NCI-H748 treated with DMSO at 0.1 percent for 48 hours (cell line): ENCODE measurements around the gene DUXA.
"Not testable (repeated sequence)": the region's sequence is repeated elsewhere in the genome, so short reads cannot be mapped to it uniquely, and the experiment has no call there.

Experiments used
- DNase-seq: peaks from one replicate; lab custom pipeline; 2025; lab: John Stamatoyannopoulos, UW

DUXA gene

DNA sequence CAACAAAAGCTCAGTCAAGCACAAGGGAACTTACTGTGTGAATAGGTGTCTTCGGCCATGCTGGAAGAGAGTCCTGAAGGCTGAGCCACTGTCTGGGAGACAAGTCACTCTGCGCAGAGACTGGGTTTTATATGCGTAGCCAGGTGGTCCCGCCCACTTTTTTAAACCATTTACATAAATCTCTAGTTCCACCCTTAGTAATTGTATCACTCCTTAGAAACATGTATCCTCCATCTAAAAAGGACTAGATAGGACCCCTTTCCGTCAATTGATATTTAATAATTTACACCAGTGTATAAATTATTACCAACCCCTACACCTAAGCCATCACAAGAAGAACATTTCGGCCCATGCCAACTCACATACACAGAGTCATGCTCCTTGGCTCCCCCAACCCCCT is at the start of gene DUXA:
Gene DUXA, minus strand, starts transcription at position 101 of the 400 bp plus-strand sequence. Its CDS starts 42 bp downstream, at position 59.
- DNase-seq = no peak

DNA sequence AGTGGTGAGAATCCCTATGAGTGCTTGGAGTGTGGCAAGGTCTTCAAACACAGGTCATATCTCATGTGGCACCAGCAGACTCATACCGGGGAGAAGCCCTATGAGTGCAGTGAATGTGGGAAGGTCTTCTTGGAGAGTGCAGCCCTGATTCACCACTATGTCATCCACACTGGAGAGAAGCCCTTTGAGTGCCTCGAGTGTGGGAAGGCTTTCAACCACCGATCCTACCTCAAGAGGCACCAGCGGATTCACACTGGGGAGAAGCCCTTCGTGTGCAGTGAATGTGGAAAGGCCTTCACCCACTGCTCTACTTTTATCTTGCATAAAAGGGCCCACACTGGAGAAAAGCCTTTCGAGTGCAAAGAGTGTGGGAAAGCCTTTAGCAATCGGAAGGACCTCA is 44.8 kb upstream of the DUXA start:
- no peak for DNase-seq

- no peak for DNase-seq
Observed at GRCh38 chr19:57210381-57210780, 43.1 kb upstream of the DUXA start.

DNA sequence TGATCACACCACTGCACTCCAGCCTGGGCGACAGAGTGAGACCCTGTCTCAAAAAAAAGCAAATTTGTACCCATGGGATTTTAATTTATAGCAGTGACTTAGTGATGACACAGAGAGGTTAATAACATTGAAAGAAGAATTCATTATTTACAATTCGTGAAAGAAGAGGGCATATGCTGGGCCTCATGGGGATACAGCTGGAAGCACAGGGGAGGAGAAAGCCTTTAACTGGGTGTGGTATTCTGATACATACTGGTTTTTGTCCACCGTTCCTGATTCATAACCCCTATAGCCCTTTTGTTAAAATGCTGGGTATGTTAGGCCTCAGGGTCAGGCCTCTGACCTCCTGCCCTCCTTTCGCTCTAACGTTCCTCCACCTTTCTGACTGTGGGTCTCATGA is 34.9 kb upstream of the DUXA start:
- no peak for DNase-seq

DNA sequence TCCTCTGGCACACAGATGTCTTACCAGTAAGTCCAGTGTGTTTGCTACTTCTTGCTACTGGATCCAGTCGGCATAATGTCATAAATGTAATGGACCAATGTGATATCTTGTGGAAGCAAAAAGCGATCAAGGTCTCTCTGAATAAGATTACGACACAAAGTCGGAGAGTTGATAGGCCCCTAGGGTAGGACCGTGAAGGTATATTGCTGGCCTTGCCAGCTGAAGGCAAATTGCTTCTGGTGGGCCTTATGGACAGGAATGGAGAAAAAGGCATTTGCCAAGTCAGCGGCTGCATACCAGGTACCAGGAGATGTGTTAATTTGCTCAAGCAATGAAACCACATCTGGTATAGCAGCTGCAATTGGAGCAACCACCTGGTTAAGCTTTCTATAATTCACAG is 30.6 kb upstream of the DUXA start:
- DNase-seq = not testable (repeated sequence)

DNA sequence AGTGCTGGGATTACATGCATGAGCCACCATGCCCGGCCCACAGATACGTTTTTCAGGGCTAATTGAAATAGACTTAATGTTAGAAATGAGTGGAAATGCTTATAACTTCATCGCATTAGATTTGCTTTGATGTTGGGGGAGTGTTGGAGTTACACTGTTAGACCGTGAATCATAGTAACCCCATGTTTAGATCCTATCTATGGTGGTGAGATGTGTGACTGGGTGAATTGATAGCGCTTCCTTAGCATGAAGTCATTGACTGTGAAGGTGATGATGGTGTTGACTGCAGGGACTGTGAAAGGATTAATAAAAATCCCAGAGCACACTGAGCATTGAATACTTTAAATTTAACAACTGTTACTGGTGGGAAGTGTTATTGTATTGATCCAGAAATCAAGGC is 25.7 kb upstream of the DUXA start:
- DNase-seq = no peak

- DNase-seq = no peak
Observed at GRCh38 chr19:57192077-57192420, 24.8 kb upstream of the DUXA start.

DNA sequence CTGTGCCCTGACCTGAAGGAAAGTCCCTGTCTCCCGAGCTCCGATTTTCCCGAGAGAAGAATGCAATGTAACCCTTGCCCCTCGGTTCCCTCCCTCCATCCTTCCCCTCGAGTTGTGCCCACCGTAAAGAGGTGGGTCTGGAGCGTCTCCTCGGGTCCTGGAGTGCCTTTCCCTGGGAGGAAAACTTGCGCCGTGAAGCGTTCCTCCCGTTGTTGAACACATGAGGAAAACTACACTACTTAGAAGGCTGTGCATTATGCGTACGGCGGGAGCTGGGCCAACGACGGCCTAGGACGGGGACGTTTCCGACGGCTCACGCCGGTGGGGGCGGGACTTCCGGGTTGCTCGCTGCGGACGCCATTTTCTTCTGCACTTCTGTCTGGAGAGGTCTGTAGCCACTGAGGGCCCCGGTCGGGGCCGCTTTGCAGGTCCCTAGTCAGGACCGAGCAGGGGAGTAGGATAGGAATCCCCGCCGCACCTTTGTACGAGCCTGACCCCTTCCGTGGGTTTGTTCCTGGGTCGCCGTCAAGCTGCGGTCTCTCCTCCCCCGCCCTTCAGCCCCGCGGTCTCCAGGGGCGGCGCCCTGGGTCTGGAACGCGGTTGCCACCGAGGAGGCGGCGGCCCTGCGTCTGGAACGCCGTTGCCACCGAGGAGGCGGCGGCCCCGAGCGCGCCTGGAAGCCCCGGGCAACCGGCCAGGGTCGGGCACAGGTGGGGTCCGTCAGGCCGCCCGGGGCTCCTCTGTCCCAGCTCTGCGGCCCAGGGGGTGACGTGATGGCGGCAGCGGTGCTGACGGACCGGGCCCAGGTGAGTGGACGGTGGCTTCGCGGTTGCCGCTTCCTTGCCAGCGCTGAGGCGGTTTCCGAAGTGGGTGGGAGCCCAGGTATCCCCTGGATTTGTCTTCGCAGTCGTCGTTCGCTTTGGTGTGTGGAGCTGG is 24.1 kb upstream of the DUXA start, which contains the start of gene ZNF264:
Gene ZNF264, plus strand, starts transcription at position 360 of the 936 bp plus-strand sequence. Its CDS starts 414 bp downstream, at position 774.
- peak; percentile 77 for DNase-seq

GRCh38 chr19:57190301-57190700 is 23.0 kb upstream of the DUXA start:
- DNase-seq = no peak

DNA sequence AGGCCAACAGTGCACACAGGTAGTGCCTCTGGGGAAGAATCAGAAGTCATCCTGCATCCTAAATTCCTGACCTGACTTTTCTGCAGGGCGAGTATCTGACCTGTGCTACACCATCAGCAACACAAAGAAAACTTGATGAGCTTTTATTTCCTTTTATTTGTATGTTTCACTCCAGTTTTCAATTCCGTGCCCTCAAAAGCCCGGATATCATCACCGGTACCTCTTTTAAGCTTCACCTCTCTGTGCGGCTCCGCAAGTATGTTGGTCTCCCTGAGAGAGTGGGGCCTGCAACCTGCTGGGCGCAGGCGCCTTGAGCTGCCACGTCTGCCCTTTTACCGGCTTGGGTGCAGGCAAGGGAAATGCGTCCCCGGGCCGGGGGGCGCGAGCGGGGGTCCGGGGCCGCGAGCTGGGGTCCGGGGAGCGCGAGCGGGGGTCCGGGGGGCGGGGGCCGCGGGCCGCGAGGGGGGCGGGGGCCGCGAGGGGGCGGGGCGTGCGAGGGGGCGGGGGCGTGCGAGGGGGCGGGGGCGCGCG is 4.3 kb upstream of the DUXA start:
- DNase-seq = peak; percentile 20

GRCh38 chr19:57165846-57166245 is 1.4 kb downstream of the DUXA start:
- DNase-seq = no peak

DNA sequence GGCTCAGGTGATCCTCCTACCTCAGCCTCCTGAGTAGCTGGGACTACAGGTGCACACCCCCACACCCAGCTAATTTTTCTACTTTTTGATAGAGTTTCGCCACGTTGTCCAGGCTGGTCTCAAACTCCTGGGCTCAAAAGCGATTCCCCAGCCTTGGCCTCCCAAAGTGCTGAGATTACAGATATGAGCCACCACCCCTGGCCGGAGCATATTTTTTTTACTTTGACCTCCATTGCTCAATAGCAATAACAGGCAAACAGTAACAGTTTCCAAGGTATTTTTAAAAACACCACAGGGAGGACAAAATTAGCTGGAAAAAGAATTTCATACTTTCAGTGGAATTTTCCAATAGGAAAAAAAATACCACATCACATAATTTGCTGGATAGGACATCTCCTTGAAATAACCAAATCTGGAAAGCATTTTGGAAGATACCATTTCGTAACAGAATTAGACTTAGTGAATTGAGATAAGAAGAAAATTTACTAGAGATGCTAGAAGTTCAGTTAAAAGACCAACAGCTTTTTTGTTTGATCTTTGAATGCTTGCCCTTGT is 5.2 kb downstream of the DUXA start:
- DNase-seq = no peak

DNA sequence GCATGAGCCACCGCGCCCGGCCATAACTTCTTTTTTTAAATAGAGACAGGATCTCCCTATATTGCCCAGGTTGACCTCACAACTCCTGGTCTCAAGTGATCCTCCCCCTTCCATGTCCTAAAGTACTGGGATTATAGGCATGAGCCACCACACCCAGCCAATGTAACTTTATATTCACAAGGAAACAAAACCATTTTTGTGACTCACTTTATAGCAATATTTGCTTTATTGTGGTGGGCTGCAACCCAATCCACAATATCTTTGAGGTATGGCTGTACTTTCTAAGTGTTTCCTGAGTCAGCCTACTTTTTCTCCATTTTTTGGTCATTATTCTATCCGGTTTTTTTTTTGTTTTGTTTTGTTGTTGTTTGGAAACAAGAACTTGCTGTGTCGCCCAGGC is 14.4 kb downstream of the DUXA start:
- DNase-seq = no peak

DNA sequence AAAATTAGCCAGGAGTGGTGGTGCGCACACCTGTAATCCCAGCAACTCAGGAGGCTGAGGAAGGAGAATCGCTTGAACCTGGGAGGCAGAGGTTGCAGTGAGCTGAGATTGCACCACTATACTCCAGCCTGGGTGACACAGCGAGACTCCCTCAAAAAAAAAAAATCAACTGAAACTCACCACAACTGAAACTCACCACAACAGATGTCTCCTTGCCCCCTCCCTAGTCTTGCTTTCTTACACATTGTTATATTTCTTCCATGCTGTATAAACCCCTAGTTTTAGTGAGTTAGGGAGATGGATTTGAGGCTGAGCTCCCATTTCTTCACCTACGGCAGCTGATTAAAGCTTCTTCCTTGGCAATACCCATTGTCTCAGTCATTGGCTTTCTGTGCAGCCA is 25.6 kb downstream of the DUXA start:
- DNase-seq = no peak

GRCh38 chr19:57135797-57136196 is 31.5 kb downstream of the DUXA start:
- DNase-seq = no peak

- DNase-seq = not testable (repeated sequence)
Observed at GRCh38 chr19:57127403-57127802, 39.9 kb downstream of the DUXA start.

- DNase-seq = no peak
Observed at GRCh38 chr19:57123882-57124281, 43.4 kb downstream of the DUXA start.

GRCh38 chr19:57118848-57119247 is 48.4 kb downstream of the DUXA start:
- DNase-seq = no peak

- not testable (repeated sequence) for DNase-seq
Observed at GRCh38 chr19:57113501-57113900, 53.8 kb downstream of the DUXA start.

DNA sequence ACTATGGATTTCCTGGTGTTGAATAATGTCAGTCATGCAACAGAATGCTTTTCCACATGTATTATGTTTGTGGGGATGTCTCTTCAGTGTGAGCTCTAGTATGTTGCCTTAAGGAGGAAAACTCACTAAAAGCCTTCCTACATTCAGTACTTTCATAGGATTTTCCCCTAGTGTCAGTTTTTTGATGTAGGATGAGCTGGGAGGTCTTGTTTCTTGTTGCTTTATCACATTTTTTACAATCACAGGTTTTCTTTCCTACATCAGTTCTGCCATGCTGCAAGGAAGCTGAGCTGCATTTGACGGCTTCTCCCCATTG is 56.0 kb downstream of the DUXA start:
- no peak for DNase-seq

DNA sequence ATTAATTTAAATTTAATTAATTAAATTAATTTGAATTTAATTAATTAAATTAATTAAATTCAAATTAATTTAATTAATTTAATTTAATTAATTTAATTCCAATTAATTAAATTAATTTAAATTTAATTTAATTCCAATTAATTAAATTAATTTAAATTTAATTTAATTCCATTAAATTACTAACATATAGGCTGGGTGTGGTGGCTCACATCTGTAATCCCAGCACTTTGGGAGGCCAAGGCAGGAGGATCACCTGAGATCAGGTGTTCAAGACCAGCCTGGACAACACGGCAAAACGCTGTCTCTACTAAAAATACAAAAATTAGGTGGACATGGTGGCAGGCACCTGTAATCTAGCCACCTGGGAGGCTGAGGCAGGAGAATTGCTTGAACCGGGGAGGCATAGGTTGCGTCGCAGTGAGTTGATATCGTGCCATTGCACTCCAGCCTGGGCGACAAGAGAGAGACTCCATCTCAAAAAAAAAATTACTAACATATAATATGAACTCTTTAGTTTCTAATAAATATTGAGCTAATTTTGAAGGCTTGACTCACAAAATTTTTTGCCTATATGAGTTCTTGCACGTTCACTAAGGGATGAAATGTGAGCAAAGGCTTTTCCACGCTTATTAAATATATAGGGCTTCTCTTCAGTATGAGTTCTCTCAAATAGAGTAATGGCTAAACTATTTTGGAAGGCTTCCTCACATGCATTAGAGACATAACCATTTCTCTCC is 56.5 kb downstream of the DUXA start:
- no peak for DNase-seq

- DNase-seq = no peak
Observed at GRCh38 chr19:57106722-57107235, 60.5 kb downstream of the DUXA start.
